ENCODE data around the gene ITGA6.
"Not testable (repeated sequence)": the region's sequence is repeated elsewhere in the genome, so short reads cannot be mapped to it uniquely, and the experiment has no call there.

The ITGA6 gene

DNA sequence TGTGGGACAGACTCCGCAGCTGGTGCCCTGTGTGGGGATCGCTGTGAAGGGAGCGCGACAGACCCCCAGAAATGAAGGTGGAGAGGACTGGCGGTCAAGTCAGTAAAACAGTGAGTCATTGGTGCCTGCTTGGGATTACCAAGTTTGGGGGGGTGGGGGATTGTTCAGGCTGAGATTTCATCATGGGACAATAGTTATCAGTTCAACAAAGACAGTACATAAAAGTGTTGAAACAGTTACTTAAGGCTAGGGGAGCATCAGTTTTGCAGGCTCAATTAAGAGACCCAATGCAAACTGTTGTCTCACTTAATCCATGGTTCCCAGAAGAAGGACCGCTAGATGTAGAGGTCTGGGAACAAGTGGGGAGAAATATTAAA is 86.1 kb downstream of the ITGA6 start:
- FAIRE-seq (no peak), DNase-seq (ENCODE audit: insufficient read length) (no peak)
- TF ChIP-seq TAF1 (IDR thresholded peaks at IDR 0.05; ENCODE audit: borderline replicate concordance, low read depth, low read length) (no peak), POLR2A (IDR thresholded peaks at IDR 0.05; ENCODE audit: low read depth, low read length) (no peak), POLR2AphosphoS5 (IDR thresholded peaks at IDR 0.05; ENCODE audit: low read depth, low read length) (no peak)

DNA sequence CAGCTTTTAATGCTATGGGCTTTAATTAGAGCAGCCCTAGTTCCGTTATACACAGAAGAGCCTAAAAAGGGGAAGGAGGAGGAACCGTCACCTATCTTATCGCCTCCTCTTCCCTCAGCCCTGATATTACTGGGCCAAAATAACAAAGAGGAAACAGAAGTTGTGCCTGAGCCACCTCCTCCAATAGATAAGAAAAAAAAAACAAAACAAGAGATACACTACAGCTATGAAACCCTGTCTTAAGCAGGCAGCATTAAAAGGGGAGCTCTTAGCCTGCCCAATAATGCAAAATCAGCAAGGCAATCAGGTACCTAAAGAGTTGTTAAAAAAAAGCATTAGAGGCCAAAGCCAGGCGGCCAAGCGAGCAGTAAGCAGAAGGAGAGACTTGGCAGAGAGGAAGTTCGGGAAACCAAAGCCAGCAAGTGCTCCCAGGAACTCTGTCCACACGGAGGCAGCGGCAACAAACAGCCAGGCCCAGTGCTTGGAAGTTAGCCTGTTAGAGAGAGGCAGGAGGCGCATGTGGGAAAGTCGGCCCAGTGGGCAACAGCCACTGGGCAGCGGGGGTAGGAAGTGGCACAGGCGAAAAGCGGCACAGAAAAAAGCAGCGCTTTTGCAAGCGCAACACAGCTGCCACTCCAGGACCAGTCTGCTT is 86.7 kb downstream of the ITGA6 start:
- TF ChIP-seq TAF1 (IDR thresholded peaks at IDR 0.05; ENCODE audit: borderline replicate concordance, low read depth, low read length) (no peak), POLR2AphosphoS5 (IDR thresholded peaks at IDR 0.05; ENCODE audit: low read depth, low read length) (no peak), POLR2A (IDR thresholded peaks at IDR 0.05; ENCODE audit: low read depth, low read length) (no peak)
- no peak for FAIRE-seq
- DNase-seq (ENCODE audit: insufficient read length): no peak

DNA sequence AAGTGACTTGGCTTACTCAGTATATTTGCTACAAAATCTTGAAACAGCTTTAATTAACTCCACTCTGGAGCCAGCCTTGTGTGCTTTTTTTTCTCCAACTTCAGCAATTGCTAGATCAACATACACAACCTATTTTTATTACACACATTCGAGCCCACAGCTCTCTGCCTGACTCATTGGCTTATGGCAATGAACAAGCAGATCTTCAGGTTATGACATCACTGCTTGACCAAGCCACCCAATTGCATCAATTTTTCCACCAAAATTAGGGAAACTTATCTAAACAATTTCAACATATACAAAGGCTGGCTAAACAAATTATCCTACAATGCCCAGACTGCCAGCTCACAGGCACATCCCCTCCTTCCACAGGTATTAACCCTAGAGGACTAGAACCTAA is 88.9 kb downstream of the ITGA6 start:
- FAIRE-seq (no peak), DNase-seq (ENCODE audit: insufficient read length) (no peak)
- TF ChIP-seq POLR2A (IDR thresholded peaks at IDR 0.05; ENCODE audit: low read depth, low read length) (no peak), TAF1 (IDR thresholded peaks at IDR 0.05; ENCODE audit: borderline replicate concordance, low read depth, low read length) (no peak)

DNA sequence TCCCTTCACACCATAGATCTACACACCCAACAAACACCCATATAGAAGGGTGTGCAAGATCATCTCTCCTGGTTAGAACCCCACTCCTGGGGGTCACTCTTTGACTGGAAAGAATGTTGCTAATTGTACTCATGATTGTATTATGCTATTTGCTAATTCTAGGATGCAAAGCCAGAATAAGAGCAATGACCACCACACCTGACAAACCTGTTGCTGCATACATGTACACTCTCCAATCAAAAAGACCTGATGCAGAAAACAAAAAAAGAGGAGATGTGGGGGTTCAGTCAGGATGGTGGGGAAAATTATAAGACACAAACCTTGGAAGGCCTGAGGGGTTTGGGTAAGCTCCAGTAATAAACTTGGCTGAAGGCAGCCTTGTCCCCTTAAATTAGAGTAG is 91.6 kb downstream of the ITGA6 start:
- TF ChIP-seq TAF1 (IDR thresholded peaks at IDR 0.05; ENCODE audit: borderline replicate concordance, low read depth, low read length) (no peak), POLR2AphosphoS5 (IDR thresholded peaks at IDR 0.05; ENCODE audit: low read depth, low read length) (no peak), POLR2A (IDR thresholded peaks at IDR 0.05; ENCODE audit: low read depth, low read length) (no peak)
- FAIRE-seq (no peak), DNase-seq (ENCODE audit: insufficient read length) (no peak)

DNA sequence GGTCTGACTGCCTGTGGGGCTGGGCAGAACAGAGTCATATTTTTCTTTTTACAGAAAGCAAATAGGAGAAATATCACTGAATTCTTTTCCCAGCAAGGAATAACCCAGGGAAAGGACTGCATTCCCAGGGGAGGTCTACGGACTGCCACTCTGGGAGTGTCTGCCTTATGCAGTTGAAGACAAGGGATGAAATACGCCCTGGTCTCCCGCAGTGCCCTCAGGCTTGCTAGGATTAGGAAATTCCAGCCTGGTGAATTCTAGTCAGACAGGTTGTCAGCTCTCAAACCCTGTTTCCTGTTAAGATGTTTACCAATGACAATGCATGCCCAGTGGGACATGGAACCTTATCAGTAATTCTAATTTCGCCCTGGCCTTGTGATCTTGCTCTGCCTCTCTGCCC is 98.2 kb downstream of the ITGA6 start:
- no peak for TF ChIP-seq TAF1 (IDR thresholded peaks at IDR 0.05; ENCODE audit: borderline replicate concordance, low read depth, low read length)
- no peak for TF ChIP-seq POLR2A (IDR thresholded peaks at IDR 0.05; ENCODE audit: low read depth, low read length)
- TF ChIP-seq POLR2AphosphoS5 (IDR thresholded peaks at IDR 0.05; ENCODE audit: low read depth, low read length): no peak
- DNase-seq (ENCODE audit: insufficient read length) (no peak), FAIRE-seq (no peak)

DNA sequence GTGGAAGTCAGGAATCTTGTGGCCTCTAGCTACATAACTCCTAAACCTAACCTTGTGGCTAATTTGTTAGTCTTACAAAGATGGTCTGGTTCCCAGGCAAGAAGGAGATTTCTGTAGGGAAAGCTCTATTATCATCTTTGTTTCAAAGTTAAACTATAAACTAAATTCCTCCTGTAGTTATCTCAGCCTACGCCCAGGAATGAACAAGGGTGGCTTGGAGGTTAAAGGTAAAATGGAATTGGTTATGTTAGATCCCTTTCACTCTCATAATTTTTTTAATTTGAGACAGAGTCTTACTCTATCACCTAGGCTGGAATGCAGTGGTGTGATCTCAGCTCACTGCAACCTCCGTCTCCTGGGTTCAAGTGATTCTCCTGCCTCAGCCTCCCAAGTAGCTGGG is 103.9 kb downstream of the ITGA6 start:
- no peak for DNase-seq (ENCODE audit: insufficient read length)
- no peak for FAIRE-seq

DNA sequence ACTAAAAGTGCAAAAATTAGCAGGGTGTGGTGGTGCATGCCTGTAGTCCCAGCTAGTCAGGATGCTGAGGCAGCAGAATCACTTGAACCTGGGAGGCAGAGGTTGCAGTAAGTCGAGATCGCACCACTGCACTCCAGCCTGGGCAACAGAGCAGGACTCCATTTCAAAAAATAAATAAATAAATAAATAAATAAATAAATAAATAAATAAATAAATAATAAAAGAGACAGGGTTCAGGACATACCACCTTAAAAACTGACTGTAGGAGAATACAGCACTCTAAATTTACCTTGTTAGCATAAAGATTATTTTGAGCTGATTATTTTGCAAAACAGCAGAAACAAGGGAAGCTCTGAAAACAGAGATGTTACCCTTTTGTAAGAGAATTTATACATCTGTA is 105.1 kb downstream of the ITGA6 start:
- DNase-seq (ENCODE audit: insufficient read length); FAIRE-seq: not testable (repeated sequence)

More for the DNA sequence above, 103.9 kb downstream of the ITGA6 start:
- TF ChIP-seq TAF1 (IDR thresholded peaks at IDR 0.05; ENCODE audit: borderline replicate concordance, low read depth, low read length) (no peak), POLR2AphosphoS5 (IDR thresholded peaks at IDR 0.05; ENCODE audit: low read depth, low read length) (no peak), POLR2A (IDR thresholded peaks at IDR 0.05; ENCODE audit: low read depth, low read length) (no peak)

DNA sequence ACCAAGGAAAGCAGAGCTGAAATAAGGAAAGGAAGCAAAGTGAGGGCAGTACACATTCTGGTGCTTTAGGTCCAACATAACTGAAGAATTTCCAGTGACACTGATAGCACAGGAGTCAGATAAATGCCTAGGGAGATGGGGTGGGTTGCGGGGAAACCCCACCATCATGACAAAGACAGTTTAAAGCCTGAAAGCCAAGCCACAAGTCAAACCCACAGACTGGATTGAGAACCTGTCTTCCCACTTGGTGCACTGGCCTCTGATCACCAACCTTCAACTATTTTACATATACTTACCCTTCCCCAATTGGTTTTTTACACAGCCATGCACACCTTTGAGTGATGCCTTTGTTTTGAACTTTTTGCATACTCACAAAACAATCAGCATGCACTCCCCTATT is 106.3 kb downstream of the ITGA6 start:
- TF ChIP-seq TAF1 (IDR thresholded peaks at IDR 0.05; ENCODE audit: borderline replicate concordance, low read depth, low read length) (no peak), POLR2AphosphoS5 (IDR thresholded peaks at IDR 0.05; ENCODE audit: low read depth, low read length) (no peak)
- FAIRE-seq (no peak), DNase-seq (ENCODE audit: insufficient read length) (no peak)

DNA sequence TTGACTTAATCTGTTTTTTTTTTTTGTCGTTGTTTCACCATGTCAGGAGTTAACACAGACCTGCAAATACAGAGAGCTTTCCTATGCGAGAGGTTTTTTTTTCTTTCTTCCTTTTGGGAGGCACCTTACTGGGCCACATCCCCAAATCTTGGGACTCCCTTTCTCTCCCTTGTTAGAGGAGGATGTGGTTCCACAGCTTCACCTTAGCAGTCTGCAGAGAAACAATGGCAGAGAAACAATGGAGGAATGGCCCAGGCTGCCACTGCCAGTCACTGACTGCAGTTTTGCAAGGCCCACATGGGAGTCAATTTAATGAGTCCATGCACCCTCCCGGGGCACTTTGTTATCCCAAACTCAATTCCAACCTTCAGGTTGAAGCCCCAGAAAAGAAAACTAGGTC is 107.7 kb downstream of the ITGA6 start:
- FAIRE-seq (no peak), DNase-seq (ENCODE audit: insufficient read length) (no peak)
- no peak for TF ChIP-seq POLR2A (IDR thresholded peaks at IDR 0.05; ENCODE audit: low read depth, low read length)
- TF ChIP-seq TAF1 (IDR thresholded peaks at IDR 0.05; ENCODE audit: borderline replicate concordance, low read depth, low read length): no peak
- no peak for TF ChIP-seq POLR2AphosphoS5 (IDR thresholded peaks at IDR 0.05; ENCODE audit: low read depth, low read length)

DNA sequence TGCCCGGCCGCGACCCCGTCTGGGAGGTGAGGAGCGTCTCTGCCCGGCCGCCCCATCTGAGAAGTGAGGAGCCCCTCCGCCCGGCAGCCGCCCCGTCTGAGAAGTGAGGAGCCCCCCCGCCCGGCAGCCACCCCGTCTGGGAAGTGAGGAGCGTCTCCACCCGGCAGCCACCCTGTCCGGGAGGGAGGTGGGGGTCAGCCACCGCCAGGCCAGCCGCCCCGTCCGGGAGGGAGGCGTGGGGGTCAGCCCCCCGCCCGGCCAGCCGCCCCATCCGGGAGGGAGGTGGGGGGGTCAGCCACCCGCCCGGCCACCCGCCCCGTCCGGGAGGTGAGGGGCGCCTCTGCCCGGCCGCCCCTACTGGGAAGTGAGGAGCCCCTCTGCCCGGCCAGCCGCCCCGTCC is 110.5 kb downstream of the ITGA6 start:
- FAIRE-seq; DNase-seq (ENCODE audit: insufficient read length): not testable (repeated sequence)

DNA sequence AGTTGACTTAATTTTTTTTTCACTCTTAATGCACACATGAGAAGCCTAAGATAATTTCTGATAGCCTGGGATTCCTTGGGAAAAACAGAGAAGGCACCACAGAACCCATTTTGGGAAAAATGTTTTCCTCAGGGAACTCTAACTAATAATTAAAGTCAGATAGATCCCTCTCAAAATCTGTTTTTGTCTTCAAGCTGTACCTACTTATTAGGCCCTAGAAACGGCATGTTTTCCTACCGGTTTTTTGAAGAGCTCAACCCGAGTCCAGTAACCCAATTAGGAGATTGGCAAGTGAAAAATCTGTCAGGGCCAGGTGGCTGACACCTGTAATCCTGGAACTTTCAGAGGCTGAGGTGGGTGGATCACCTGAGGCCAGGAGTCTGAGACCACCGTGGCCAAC is 112.4 kb downstream of the ITGA6 start:
- FAIRE-seq: no peak
- TF ChIP-seq POLR2A (IDR thresholded peaks at IDR 0.05; ENCODE audit: low read depth, low read length): no peak
- no peak for TF ChIP-seq TAF1 (IDR thresholded peaks at IDR 0.05; ENCODE audit: borderline replicate concordance, low read depth, low read length)
- no peak for TF ChIP-seq POLR2AphosphoS5 (IDR thresholded peaks at IDR 0.05; ENCODE audit: low read depth, low read length)
- no peak for DNase-seq (ENCODE audit: insufficient read length)

DNA sequence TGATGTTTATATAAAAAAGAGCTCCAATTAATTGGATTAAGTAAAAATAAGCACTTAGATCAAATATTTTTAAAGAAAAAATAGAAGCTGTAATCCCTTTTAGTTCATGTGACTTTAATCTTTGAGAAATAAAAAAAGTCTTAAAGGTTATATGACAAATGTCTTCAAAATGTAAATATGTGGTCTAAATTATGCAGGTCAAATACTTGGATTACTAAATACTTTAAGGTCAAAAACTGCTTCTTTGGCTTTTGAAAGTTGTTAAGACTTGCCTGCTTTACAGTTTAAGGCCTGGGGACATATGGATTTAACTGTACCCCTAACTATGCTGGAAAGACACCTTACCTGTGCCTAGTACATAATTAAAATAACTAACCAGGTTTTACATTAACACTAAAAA is 113.0 kb downstream of the ITGA6 start:
- TF ChIP-seq POLR2AphosphoS5 (IDR thresholded peaks at IDR 0.05; ENCODE audit: low read depth, low read length) (no peak), POLR2A (IDR thresholded peaks at IDR 0.05; ENCODE audit: low read depth, low read length) (no peak), TAF1 (IDR thresholded peaks at IDR 0.05; ENCODE audit: borderline replicate concordance, low read depth, low read length) (no peak)
- no peak for FAIRE-seq

DNA sequence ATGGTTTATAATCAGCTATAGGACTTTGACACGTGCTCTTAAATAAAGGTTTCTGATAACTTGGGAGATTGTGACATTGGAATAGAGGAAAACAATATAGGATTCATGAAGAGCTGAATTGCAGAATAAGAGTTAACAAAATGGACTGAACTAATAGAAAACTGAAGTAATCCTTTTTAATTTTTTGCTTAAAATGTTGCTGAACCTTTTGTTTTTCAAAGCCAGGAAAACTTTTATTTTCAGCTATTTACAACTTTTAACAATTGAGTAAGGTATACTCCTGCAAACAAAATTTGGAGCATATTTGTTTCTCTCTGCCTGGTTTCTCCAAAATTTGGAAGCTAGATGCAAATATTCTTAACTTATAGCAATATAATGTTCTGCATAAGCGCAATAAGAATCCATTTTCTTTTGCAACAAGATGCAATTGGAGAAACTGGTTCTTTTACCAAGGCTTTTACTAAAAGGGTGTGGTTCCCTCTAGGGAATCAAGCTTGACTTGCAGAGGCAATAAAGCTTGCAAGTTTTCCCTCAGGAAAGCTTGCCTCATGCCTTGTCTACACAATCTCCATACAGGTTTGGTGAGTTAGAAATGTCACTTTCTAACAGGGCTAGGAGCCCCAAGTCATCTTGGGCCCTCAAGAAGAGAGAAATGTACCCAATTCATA is 118.2 kb downstream of the ITGA6 start:
- DNase-seq (ENCODE audit: insufficient read length): no peak
- no peak for FAIRE-seq
- TF ChIP-seq TAF1 (IDR thresholded peaks at IDR 0.05; ENCODE audit: borderline replicate concordance, low read depth, low read length) (no peak), POLR2AphosphoS5 (IDR thresholded peaks at IDR 0.05; ENCODE audit: low read depth, low read length) (no peak), POLR2A (IDR thresholded peaks at IDR 0.05; ENCODE audit: low read depth, low read length) (no peak)

More for the DNA sequence above, 113.0 kb downstream of the ITGA6 start:
- DNase-seq (ENCODE audit: insufficient read length): no peak

All from GM12892 (cell line).